GM23338 (cell line): ENCODE data around the gene FAM227A. TPM values are rescaled to one million over a fixed set of nuclear protein-coding genes. Genes with fewer than 3 reads are reported as not detected.

Source experiments
- ATAC-seq: fragments of 200-7000 bp; cut with Tn5 transposase; 3 replicates; pipeline ENCODE4 v1.9.1; 2020
- DNase-seq: peaks from one replicate; pipeline ENCODE4 v3.0.0-alpha.2; 2015; ENCODE audit warnings: low spot score
- H2AFZ ChIP-seq: fragments of 200-600 bp; sonication (generic); 2 replicates; pipeline ENCODE4 v1.8.0; 2016; ENCODE audit warnings: antibody characterized with exemption, mild to moderate bottlenecking, moderate library complexity
- H3F3A ChIP-seq: fragments of 200-600 bp; sonication (generic); replicated peaks from 2 replicates; pipeline ENCODE4 v1.8.0; 2017; ENCODE audit warnings: antibody characterized with exemption, mixed run types, low read depth
- H3K27ac ChIP-seq: fragments of 200-600 bp; sonication (generic); 2 replicates; pipeline ENCODE4 v1.6.1; 2016; ENCODE audit warnings: low read depth
- H3K27me3 ChIP-seq: fragments of 200-600 bp; sonication (generic); 2 replicates; pipeline ENCODE4 v1.8.0; 2016; ENCODE audit warnings: mild to moderate bottlenecking, mixed run types, moderate library complexity; ENCODE audit not compliant: insufficient read depth
- H3K36me3 ChIP-seq: fragments of 200-600 bp; sonication (generic); 2 replicates; pipeline ENCODE4 v1.8.0; 2016; ENCODE audit warnings: mild to moderate bottlenecking; ENCODE audit not compliant: insufficient read depth
- H3K4me1 ChIP-seq: fragments of 200-600 bp; sonication (generic); 2 replicates; pipeline ENCODE4 v1.8.0; 2016; ENCODE audit warnings: mild to moderate bottlenecking, moderate library complexity; ENCODE audit not compliant: insufficient read depth
- H3K4me2 ChIP-seq: fragments of 200-600 bp; sonication (generic); 2 replicates; pipeline ENCODE4 v1.7.1; 2017; ENCODE audit warnings: mixed run types
- H3K4me3 ChIP-seq: fragments of 200-600 bp; sonication (generic); 2 replicates; pipeline ENCODE4 v1.6.1; 2016; ENCODE audit warnings: mixed run types
- H3K79me2 ChIP-seq: fragments of 200-600 bp; sonication (generic); replicated peaks from 2 replicates; pipeline ENCODE4 v1.8.0; 2017; ENCODE audit warnings: mild to moderate bottlenecking; ENCODE audit not compliant: insufficient read depth
- H3K9me2 ChIP-seq: fragments of 200-600 bp; sonication (generic); 2 replicates; pipeline ENCODE4 v1.8.0; 2017; ENCODE audit not compliant: insufficient read depth
- H4K20me1 ChIP-seq: fragments of 200-600 bp; sonication (generic); replicated peaks from 2 replicates; pipeline ENCODE4 v1.8.0; 2017; ENCODE audit warnings: mild to moderate bottlenecking; ENCODE audit not compliant: insufficient read depth
- H3K27ac Mint-ChIP-seq: 2 replicates; pipeline ENCODE4 v1.8.0; 2020; ENCODE audit warnings: inconsistent platforms, mild to moderate bottlenecking, moderate library complexity, mixed read lengths
- H3K27me3 Mint-ChIP-seq: 3 replicates; pipeline ENCODE4 v1.8.0; 2022; ENCODE audit warnings: low read depth, mild to moderate bottlenecking, moderate library complexity, mixed read lengths, inconsistent platforms; ENCODE audit not compliant: insufficient read depth, poor library complexity
- H3K36me3 Mint-ChIP-seq: 3 replicates; pipeline ENCODE4 v1.8.0; 2021; ENCODE audit warnings: low read depth, mild to moderate bottlenecking, inconsistent platforms, moderate library complexity, mixed read lengths
- H3K4me1 Mint-ChIP-seq: 3 replicates; pipeline ENCODE4 v1.8.0; 2020; ENCODE audit warnings: mild to moderate bottlenecking, inconsistent platforms, mixed read lengths
- H3K4me3 Mint-ChIP-seq: 3 replicates; pipeline ENCODE4 v1.8.0; 2021; ENCODE audit warnings: moderate library complexity, mild to moderate bottlenecking, inconsistent platforms, mixed read lengths
- H3K9me3 Mint-ChIP-seq: 3 replicates; pipeline ENCODE4 v1.8.0; 2020; ENCODE audit warnings: moderate library complexity, mild to moderate bottlenecking, inconsistent platforms, mixed read lengths
- CREB1 ChIP-seq: fragments of 250-450 bp; sonication (Bioruptor Pico); IDR thresholded peaks from 2 replicates; pipeline ENCODE4 v1.5.0; 2020; ENCODE audit warnings: low read depth, mild to moderate bottlenecking, moderate library complexity
- EZH2 ChIP-seq: fragments of 200-600 bp; sonication (generic); IDR thresholded peaks from one replicate; pipeline ENCODE4 v1.8.0; 2017; ENCODE audit warnings: antibody characterized with exemption, mild to moderate bottlenecking, low read depth; ENCODE audit not compliant: unreplicated experiment
- EZH2phosphoT487 ChIP-seq: fragments of 200-600 bp; sonication (generic); IDR thresholded peaks from one replicate; pipeline ENCODE4 v1.8.1; 2018; ENCODE audit warnings: antibody characterized with exemption; ENCODE audit not compliant: unreplicated experiment
- POLR2AphosphoS5 ChIP-seq: IDR thresholded peaks from 2 replicates; pipeline ENCODE4 v1.6.1; 2016; ENCODE audit warnings: antibody characterized with exemption, low read depth
- STAT1 ChIP-seq: IDR thresholded peaks from one replicate; pipeline ENCODE4 v1.6.1; 2016; ENCODE audit warnings: antibody characterized with exemption; ENCODE audit not compliant: unreplicated experiment
- ZNF114 ChIP-seq: fragments of 250-450 bp; sonication (Bioruptor Pico); IDR thresholded peaks from 2 replicates; pipeline ENCODE4 v1.5.0; 2020; ENCODE audit warnings: mild to moderate bottlenecking, moderate library complexity
- ZNF331 ChIP-seq: fragments of 250-450 bp; sonication (Bioruptor Pico); IDR thresholded peaks from 2 replicates; pipeline ENCODE4 v1.5.0; 2020; ENCODE audit warnings: low read depth, mild to moderate bottlenecking, moderate library complexity
- polyA plus RNA-seq: library from polyadenylated mRNA; unstranded; fragments of >200 nt; fragmentation: Nextera tagmentation; extraction: Ambion mirVana; gene quantifications from 2 replicates; pipeline ENCODE4 v1.2.1, GENCODE V29; 2016
- total RNA-seq: library from RNA; depleted of rRNA; stranded (reverse); fragments of >200 nt; shearing (Covaris generic); gene quantifications from 2 replicates; pipeline ENCODE4 v1.2.3, GENCODE V29; 2014
- TF ChIP-seq, protein P1 (sequence below): fragments of 250-450 bp; sonication (Bioruptor Pico); IDR thresholded peaks from 2 replicates; pipeline ENCODE4 v1.5.0; 2020; ENCODE audit warnings: mild to moderate bottlenecking, moderate library complexity
- TF ChIP-seq, protein P2 (sequence below): IDR thresholded peaks from one replicate; pipeline ENCODE4 v1.6.1; 2018; ENCODE audit warnings: antibody characterized with exemption; ENCODE audit not compliant: unreplicated experiment
- TF ChIP-seq, protein P3 (sequence below): IDR thresholded peaks from 2 replicates; pipeline ENCODE4 v1.6.1; 2016; ENCODE audit warnings: antibody characterized with exemption

Gene FAM227A
- total and polyA plus RNA-seq, 2 experiments from 2014 or later = 5.8 to 11.0 TPM

DNA sequence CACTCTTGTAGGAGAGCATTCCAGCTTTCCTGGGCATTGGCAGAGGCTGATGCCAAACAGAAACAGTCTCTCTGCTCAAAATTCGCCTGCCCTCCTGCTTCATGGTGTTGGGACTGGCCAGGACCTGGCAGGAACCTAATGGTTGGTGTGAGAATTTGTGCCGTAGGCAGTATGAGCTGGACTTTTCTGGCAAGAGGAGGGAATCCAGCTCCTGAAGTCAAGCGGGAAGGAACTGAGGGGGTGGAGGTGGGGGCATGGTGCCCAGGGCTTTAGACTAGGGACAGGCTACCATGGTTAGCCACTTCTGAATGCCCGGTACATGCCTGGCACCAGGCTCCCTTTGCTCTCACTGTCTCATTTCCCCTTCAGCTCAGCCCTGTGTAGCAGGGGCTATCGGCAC, 18.7 kb upstream of the FAM227A start:
- H2AFZ ChIP-seq = no peak overlapping the region
- H3K79me2 ChIP-seq = no peaks in the 10 kb centered on the region
- Mint-ChIP-seq H3K36me3 (peaks cover 24% of the 10 kb centered on the region), H3K4me1 (no peaks in the 10 kb centered on the region), H3K9me3 (no peaks in the 10 kb centered on the region), H3K4me3 (no peak overlapping the region), H3K27me3 (peaks cover 9% of the 10 kb centered on the region), H3K27ac (no peak overlapping the region)
- no peaks in the 10 kb centered on the region for H3K4me1 ChIP-seq
- no peaks in the 10 kb centered on the region for H3K9me2 ChIP-seq
- DNase-seq (no peak), ATAC-seq (no peak)
- H3K36me3 ChIP-seq = no peaks in the 10 kb centered on the region
- H3K27ac ChIP-seq = no peak overlapping the region
- H3K4me3 ChIP-seq = no peak overlapping the region
- no peaks in the 10 kb centered on the region for H4K20me1 ChIP-seq
- H3F3A ChIP-seq = no peaks in the 10 kb centered on the region
- no peaks in the 10 kb centered on the region for H3K27me3 ChIP-seq
- H3K4me2 ChIP-seq = no peak overlapping the region
- TF ChIP-seq POLR2AphosphoS5 = no peak; the same call in 1 of the 2 replicates

DNA sequence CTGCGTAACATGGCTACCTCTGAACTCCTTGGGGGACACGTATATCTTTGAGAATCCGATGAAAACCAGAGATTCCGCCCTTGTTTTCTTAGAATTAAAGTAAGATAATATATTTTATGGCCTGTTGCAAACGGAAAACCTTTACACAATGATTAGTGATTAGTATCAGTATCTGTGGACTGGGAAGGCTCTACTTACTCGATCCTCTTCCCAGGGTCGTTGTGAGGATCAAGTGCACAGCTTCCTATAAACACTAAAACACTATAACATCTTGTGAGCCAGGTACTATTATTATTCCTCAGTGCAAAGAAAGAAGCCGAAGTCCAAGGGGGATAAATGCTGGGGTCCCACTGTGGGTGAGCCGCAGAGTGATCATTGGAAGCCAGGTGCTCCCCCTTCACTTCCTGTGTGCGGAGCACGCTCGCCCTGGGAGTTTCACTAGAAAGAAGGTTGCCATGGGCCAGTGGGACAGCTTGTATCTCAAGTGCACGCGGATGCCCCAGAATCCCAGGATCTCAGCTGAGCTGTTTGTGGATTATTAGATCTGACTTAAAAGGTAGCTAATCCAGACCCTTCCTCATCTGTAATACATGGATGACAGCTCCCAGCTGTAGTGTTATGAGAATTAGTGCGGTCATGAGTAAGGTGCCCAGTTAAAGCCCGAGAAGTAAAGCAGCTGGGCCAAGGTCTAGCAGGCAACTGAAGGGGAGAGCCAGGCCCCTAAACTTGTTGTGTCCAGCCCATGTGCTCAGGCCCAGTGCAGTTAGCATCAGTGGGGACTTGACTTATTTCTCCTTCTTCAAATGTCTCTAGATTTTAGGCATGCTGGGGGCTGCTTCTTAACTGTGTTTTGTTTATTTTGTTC, 1.1 kb upstream of the FAM227A start:
- DNase-seq (peak; percentile 72), ATAC-seq (peak; percentile 31)
- Mint-ChIP-seq H3K36me3 (peaks cover 12% of the 10 kb centered on the region), H3K27ac (no peak overlapping the region), H3K27me3 (peaks cover 4% of the 10 kb centered on the region), H3K9me3 (peaks cover 8% of the 10 kb centered on the region; the same call in 2 of the 3 replicates), H3K4me3 (peak overlapping the region; percentile 91), H3K4me1 (peaks cover 8% of the 10 kb centered on the region)
- H3K4me1 ChIP-seq = peaks cover 5% of the 10 kb centered on the region
- no peaks in the 10 kb centered on the region for H3K36me3 ChIP-seq
- H3K79me2 ChIP-seq = 0 out of 2 replicates have a peak, but pooled peaks cover 4% of the 10 kb centered on the region
- peak overlapping the region; percentile 49 for H2AFZ ChIP-seq
- peak overlapping the region; percentile 99 for H3K4me2 ChIP-seq
- H3K4me3 ChIP-seq = peak overlapping the region; percentile 74
- no peaks in the 10 kb centered on the region for H3K9me2 ChIP-seq
- no peaks in the 10 kb centered on the region; the same call in 1 of the 2 replicates for H4K20me1 ChIP-seq
- H3K27ac ChIP-seq = no peak overlapping the region
- H3K27me3 ChIP-seq = no peaks in the 10 kb centered on the region
- no peaks in the 10 kb centered on the region for H3F3A ChIP-seq
- TF ChIP-seq ZNF114 (CRISPR knock-in tag) = no peak
- TF ChIP-seq, protein P1, sequence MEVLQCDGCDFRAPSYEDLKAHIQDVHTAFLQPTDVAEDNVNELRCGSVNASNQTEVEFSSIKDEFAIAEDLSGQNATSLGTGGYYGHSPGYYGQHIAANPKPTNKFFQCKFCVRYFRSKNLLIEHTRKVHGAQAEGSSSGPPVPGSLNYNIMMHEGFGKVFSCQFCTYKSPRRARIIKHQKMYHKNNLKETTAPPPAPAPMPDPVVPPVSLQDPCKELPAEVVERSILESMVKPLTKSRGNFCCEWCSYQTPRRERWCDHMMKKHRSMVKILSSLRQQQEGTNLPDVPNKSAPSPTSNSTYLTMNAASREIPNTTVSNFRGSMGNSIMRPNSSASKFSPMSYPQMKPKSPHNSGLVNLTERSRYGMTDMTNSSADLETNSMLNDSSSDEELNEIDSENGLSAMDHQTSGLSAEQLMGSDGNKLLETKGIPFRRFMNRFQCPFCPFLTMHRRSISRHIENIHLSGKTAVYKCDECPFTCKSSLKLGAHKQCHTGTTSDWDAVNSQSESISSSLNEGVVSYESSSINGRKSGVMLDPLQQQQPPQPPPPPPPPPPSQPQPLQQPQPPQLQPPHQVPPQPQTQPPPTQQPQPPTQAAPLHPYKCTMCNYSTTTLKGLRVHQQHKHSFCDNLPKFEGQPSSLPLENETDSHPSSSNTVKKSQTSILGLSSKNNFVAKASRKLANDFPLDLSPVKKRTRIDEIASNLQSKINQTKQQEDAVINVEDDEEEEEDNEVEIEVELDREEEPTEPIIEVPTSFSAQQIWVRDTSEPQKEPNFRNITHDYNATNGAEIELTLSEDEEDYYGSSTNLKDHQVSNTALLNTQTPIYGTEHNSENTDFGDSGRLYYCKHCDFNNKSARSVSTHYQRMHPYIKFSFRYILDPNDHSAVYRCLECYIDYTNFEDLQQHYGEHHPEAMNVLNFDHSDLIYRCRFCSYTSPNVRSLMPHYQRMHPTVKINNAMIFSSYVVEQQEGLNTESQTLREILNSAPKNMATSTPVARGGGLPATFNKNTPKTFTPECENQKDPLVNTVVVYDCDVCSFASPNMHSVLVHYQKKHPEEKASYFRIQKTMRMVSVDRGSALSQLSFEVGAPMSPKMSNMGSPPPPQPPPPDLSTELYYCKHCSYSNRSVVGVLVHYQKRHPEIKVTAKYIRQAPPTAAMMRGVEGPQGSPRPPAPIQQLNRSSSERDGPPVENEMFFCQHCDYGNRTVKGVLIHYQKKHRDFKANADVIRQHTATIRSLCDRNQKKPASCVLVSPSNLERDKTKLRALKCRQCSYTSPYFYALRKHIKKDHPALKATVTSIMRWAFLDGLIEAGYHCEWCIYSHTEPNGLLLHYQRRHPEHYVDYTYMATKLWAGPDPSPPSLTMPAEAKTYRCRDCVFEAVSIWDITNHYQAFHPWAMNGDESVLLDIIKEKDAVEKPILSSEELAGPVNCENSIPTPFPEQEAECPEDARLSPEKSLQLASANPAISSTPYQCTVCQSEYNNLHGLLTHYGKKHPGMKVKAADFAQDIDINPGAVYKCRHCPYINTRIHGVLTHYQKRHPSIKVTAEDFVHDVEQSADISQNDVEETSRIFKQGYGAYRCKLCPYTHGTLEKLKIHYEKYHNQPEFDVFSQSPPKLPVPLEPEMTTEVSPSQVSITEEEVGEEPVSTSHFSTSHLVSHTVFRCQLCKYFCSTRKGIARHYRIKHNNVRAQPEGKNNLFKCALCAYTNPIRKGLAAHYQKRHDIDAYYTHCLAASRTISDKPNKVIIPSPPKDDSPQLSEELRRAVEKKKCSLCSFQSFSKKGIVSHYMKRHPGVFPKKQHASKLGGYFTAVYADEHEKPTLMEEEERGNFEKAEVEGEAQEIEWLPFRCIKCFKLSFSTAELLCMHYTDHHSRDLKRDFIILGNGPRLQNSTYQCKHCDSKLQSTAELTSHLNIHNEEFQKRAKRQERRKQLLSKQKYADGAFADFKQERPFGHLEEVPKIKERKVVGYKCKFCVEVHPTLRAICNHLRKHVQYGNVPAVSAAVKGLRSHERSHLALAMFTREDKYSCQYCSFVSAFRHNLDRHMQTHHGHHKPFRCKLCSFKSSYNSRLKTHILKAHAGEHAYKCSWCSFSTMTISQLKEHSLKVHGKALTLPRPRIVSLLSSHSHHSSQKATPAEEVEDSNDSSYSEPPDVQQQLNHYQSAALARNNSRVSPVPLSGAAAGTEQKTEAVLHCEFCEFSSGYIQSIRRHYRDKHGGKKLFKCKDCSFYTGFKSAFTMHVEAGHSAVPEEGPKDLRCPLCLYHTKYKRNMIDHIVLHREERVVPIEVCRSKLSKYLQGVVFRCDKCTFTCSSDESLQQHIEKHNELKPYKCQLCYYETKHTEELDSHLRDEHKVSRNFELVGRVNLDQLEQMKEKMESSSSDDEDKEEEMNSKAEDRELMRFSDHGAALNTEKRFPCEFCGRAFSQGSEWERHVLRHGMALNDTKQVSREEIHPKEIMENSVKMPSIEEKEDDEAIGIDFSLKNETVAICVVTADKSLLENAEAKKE (CRISPR knock-in tag) = no peak
- TF ChIP-seq POLR2AphosphoS5 = no peak
- no peak for TF ChIP-seq EZH2
- no peak for TF ChIP-seq EZH2phosphoT487
- TF ChIP-seq STAT1 = no peak
- TF ChIP-seq CREB1 (CRISPR knock-in tag) = no peak
- TF ChIP-seq, protein P2, sequence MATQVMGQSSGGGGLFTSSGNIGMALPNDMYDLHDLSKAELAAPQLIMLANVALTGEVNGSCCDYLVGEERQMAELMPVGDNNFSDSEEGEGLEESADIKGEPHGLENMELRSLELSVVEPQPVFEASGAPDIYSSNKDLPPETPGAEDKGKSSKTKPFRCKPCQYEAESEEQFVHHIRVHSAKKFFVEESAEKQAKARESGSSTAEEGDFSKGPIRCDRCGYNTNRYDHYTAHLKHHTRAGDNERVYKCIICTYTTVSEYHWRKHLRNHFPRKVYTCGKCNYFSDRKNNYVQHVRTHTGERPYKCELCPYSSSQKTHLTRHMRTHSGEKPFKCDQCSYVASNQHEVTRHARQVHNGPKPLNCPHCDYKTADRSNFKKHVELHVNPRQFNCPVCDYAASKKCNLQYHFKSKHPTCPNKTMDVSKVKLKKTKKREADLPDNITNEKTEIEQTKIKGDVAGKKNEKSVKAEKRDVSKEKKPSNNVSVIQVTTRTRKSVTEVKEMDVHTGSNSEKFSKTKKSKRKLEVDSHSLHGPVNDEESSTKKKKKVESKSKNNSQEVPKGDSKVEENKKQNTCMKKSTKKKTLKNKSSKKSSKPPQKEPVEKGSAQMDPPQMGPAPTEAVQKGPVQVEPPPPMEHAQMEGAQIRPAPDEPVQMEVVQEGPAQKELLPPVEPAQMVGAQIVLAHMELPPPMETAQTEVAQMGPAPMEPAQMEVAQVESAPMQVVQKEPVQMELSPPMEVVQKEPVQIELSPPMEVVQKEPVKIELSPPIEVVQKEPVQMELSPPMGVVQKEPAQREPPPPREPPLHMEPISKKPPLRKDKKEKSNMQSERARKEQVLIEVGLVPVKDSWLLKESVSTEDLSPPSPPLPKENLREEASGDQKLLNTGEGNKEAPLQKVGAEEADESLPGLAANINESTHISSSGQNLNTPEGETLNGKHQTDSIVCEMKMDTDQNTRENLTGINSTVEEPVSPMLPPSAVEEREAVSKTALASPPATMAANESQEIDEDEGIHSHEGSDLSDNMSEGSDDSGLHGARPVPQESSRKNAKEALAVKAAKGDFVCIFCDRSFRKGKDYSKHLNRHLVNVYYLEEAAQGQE = no peak
- TF ChIP-seq, protein P3, sequence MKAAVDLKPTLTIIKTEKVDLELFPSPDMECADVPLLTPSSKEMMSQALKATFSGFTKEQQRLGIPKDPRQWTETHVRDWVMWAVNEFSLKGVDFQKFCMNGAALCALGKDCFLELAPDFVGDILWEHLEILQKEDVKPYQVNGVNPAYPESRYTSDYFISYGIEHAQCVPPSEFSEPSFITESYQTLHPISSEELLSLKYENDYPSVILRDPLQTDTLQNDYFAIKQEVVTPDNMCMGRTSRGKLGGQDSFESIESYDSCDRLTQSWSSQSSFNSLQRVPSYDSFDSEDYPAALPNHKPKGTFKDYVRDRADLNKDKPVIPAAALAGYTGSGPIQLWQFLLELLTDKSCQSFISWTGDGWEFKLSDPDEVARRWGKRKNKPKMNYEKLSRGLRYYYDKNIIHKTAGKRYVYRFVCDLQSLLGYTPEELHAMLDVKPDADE = no peak
- TF ChIP-seq ZNF331 (CRISPR knock-in tag) = no peak
